K562 (cell line): ENCODE measurements around the gene RCC2. TPM values are rescaled to one million over a fixed set of nuclear protein-coding genes. Genes with fewer than 3 reads are reported as not detected.

Source experiments
- ATAC-seq: fragments of 200-7000 bp; cut with Tn5 transposase; 3 replicates; pipeline ENCODE4 v1.9.1; 2020; ENCODE audit warnings: moderate library complexity
- BruUV-seq: library from RNA; stranded (reverse); fragments of 400-500 nt; replicated peaks from 2 replicates; lab custom pipeline; 2021; lab: Mats Ljungman, UMichigan
- CTCF ChIA-PET: fragments of 300-600 bp; formaldehyde crosslinking; extraction: SDS; loops from one replicate; lab custom pipeline; 2021; ENCODE audit warnings: low intra/inter-chr PET ratio; lab: Yijun Ruan, JAX
- POLR2A ChIA-PET: fragments of 300-600, 350-650 bp; sonication (Branson Sonifier 250); formaldehyde crosslinking; extraction: SDS; loops from one replicate; lab custom pipeline; 2021; ENCODE audit warnings: antibody characterized with exemption, inconsistent platforms; lab: Yijun Ruan, JAX
- DNase-seq, 4 experiments: peaks; one replicate each; pipeline versions ENCODE4 v3.0.0 to v3.0.0-alpha.2; 2011 to 2018; ENCODE audit warnings: low spot score in 3 of 4, mixed read lengths in 3 of 4; ENCODE audit errors: extremely low read depth in 1 of 4
- FAIRE-seq: peaks from 2 replicates; lab custom pipeline; 2011; peaks lifted over from hg19 to GRCh38; lab: Jason Lieb, UNC
- H2AFZ ChIP-seq: 2 replicates; pipeline ENCODE4 v1.6.0; 2011; ENCODE audit warnings: low read depth, low read length, control low read depth, inconsistent platforms
- H3K27ac ChIP-seq: fragments of 200-600 bp; 3 replicates; pipeline ENCODE4 v1.8.0; 2011; ENCODE audit warnings: low read depth, mild to moderate bottlenecking, control low read depth, inconsistent platforms, low read length, moderate library complexity, mixed read lengths; ENCODE audit errors: extremely low read depth
- H3K27me3 ChIP-seq, 2 experiments: fragments of 300-600 bp in 1 of 2; 2 replicates in 1 of 2; 3 replicates in 1 of 2; pipeline versions ENCODE4 v1.6.0 to v1.8.0; 2011; ENCODE audit warnings: inconsistent platforms in 2 of 2, low read length in 2 of 2, mild to moderate bottlenecking in 1 of 2, mixed read lengths in 1 of 2, moderate library complexity in 1 of 2; ENCODE audit not compliant: control insufficient read depth in 2 of 2, insufficient read depth in 2 of 2
- H3K36me3 ChIP-seq: fragments of 300-600 bp; 3 replicates; pipeline ENCODE4 v1.8.0; 2011; ENCODE audit warnings: mild to moderate bottlenecking, low read length, inconsistent platforms; ENCODE audit not compliant: control insufficient read depth, insufficient read depth
- H3K4me1 ChIP-seq, 2 experiments: fragments of 200-600 bp in 1 of 2; replicated peaks in 1 of 2; 2 replicates in 1 of 2; 3 replicates in 1 of 2; pipeline versions ENCODE4 v1.5.1 to v1.8.0; 2011; ENCODE audit warnings: inconsistent platforms in 2 of 2, low read length in 2 of 2, mild to moderate bottlenecking in 1 of 2, mixed read lengths in 1 of 2, moderate library complexity in 1 of 2; ENCODE audit not compliant: control insufficient read depth in 2 of 2, insufficient read depth in 2 of 2
- H3K4me2 ChIP-seq: 2 replicates; pipeline ENCODE4 v1.6.1; 2011; ENCODE audit warnings: low read length, control low read depth, inconsistent platforms, mixed read lengths; ENCODE audit not compliant: insufficient read depth
- H3K4me3 ChIP-seq: fragments of 200-600 bp; sonication (generic), shearing (Covaris generic); 2 replicates; pipeline ENCODE4 v1.5.1; 2016; ENCODE audit warnings: control low read depth, inconsistent platforms
- H3K79me2 ChIP-seq: fragments of 200-600 bp; 3 replicates; pipeline ENCODE4 v1.8.0; 2011; ENCODE audit warnings: low read length, inconsistent platforms; ENCODE audit not compliant: control insufficient read depth, insufficient read depth
- H3K9ac ChIP-seq, 2 experiments: 2 replicates each; pipeline versions ENCODE4 v1.6.0 to v1.6.1; 2011; ENCODE audit warnings: low read depth in 2 of 2, low read length in 2 of 2, control low read depth in 1 of 2, inconsistent platforms in 1 of 2, mild to moderate bottlenecking in 1 of 2, mixed read lengths in 1 of 2; ENCODE audit not compliant: insufficient read depth in 1 of 2
- H3K9me1 ChIP-seq: one replicate; pipeline ENCODE4 v1.6.0; 2011; ENCODE audit warnings: inconsistent platforms, mild to moderate bottlenecking, low read length, moderate library complexity; ENCODE audit not compliant: control insufficient read depth, insufficient read depth
- H3K9me3 ChIP-seq: replicated peaks from 2 replicates; pipeline ENCODE4 v1.5.1; 2011; ENCODE audit warnings: low read depth, low read length, inconsistent platforms; ENCODE audit not compliant: control insufficient read depth, insufficient read depth
- H4K20me1 ChIP-seq: replicated peaks from 2 replicates; pipeline ENCODE4 v1.6.1; 2011; ENCODE audit warnings: low read length, inconsistent platforms, mixed read lengths; ENCODE audit not compliant: control insufficient read depth, insufficient read depth
- BRD4 ChIP-seq: fragments of 200-600 bp; sonication (generic); IDR thresholded peaks from 2 replicates; pipeline ENCODE4 v1.6.1; 2017; ENCODE audit warnings: inconsistent platforms
- DNMT1 ChIP-seq: fragments of 450-650 bp; IDR thresholded peaks from 2 replicates; pipeline ENCODE4 v1.6.1; 2016; ENCODE audit warnings: antibody characterized with exemption, mild to moderate bottlenecking
- EZH2 ChIP-seq: IDR thresholded peaks from 2 replicates; pipeline ENCODE4 v1.6.1; 2012; ENCODE audit warnings: low read depth, mild to moderate bottlenecking, inconsistent platforms, low read length, borderline replicate concordance
- MYNN ChIP-seq, 2 experiments: sonication (generic); formaldehyde crosslinking in 1 of 2; IDR thresholded peaks; 2 replicates each; pipeline versions ENCODE4 v1.5.0 to v1.6.1; 2016 to 2020; ENCODE audit warnings: antibody characterized with exemption in 1 of 2, missing genetic modification reagents in 1 of 2
- POLR2AphosphoS5 ChIP-seq: IDR thresholded peaks from 2 replicates; pipeline ENCODE4 v1.6.1; 2011; ENCODE audit warnings: mild to moderate bottlenecking, low read depth, low read length, moderate library complexity; ENCODE audit not compliant: control insufficient read depth, insufficient read depth
- POLR2G ChIP-seq: fragments of 200-400 bp; formaldehyde crosslinking; IDR thresholded peaks from 2 replicates; pipeline ENCODE4 v1.6.1; 2017; ENCODE audit warnings: low read depth, mild to moderate bottlenecking, antibody characterized with exemption, low read length, moderate library complexity
- WGBS: fragments of 100-300 bp; shearing (Covaris generic); methylation state at CpG from one replicate; pipeline ENCODE4 v1.1.6; 2016; ENCODE audit warnings: low coverage, mixed read lengths; ENCODE audit not compliant: insufficient coverage; ENCODE audit errors: missing lambda C conversion rate; 5-methylcytosine and 5-hydroxymethylcytosine counted together
- in situ Hi-C: fragments of 300-500 bp; cut with MboI; formaldehyde crosslinking; loops from 4 replicates; pipeline ENCODE4 v1.15.0; 2018; ENCODE audit warnings: inconsistent platforms, mixed read lengths
- intact Hi-C: fragments of 100-400 bp; cut with micrococcal nuclease; formaldehyde crosslinking; loops from 2 replicates; pipeline ENCODE4 v1.14.2; 2022
- polyA plus RNA-seq, 8 experiments: library from polyadenylated mRNA; depleted of rRNA in 4 of 8; stranded (reverse) in 5 of 8; unstranded in 3 of 8; fragments of >200 nt; fragmentation: Nextera tagmentation in 2 of 8; fragmentation: Illumina TruSeq in 1 of 8; extraction: Ambion mirVana in 2 of 8; extraction: Trizol in 1 of 8; gene quantifications; 2 replicates each; pipeline versions ENCODE4 v1.2.1 to v1.2.3, GENCODE V29; 2011 to 2014; ENCODE audit warnings: inconsistent platforms in 1 of 8, missing spikeins in 1 of 8
- total RNA-seq, 7 experiments: library from RNA; depleted of rRNA in 6 of 7; stranded (reverse); fragments of >200 nt in 6 of 7; fragmentation: Illumina TruSeq in 2 of 7; extraction: Trizol in 2 of 7; gene quantifications; 2 replicates each; pipeline versions ENCODE4 v1.2.1 to v1.2.3, GENCODE V29; 2011 to 2021; ENCODE audit warnings: low replicate concordance in 1 of 7
- TF ChIP-seq, protein P1 (sequence below): sonication (generic); formaldehyde crosslinking; IDR thresholded peaks from 2 replicates; pipeline ENCODE4 v1.8.1; 2023; ENCODE audit warnings: mild to moderate bottlenecking, missing genetic modification reagents
- TF ChIP-seq, protein P2 (sequence below): sonication (generic); formaldehyde crosslinking; IDR thresholded peaks from 2 replicates; pipeline ENCODE4 v1.8.0; 2023; ENCODE audit warnings: missing genetic modification reagents, mild to moderate bottlenecking, borderline replicate concordance

The RCC2 gene
- total and polyA plus RNA-seq, 9 of the 15 experiments (the other 6 are each of a cell fraction or from before 2014, with no cell fraction given): 31.8 to 292 (median 116) TPM

DNA sequence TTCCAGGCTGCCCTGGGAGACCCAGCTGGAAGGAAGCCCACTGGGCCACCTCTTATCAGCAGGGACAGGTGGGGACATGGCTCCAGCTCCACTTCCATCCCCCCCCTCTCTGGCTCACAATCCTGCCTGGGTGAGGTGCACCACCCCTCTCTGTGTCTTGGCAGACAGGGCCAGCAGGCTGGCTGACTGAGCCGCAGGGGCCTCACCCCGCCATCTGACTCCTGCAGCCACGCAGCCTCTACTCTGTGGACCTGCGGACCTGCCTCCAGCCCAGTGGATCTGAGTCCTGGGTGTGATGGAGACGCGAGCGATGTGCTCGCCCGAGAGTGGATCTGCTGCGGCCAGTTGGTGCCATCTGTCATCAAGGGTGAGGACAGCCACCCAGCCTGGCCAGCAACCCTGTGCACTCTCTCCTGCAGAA, 30.1 kb downstream of the RCC2 start:
- no peak for FAIRE-seq
- Histone ChIP-seq H2AFZ (no peak overlapping the region), H3K4me3 (no peak overlapping the region), H3K27me3 (no peaks in the 10 kb centered on the region), H3K4me2 (no peak overlapping the region), H3K79me2 (0 out of 3 replicates have a peak, but pooled peaks cover under 1% of the 10 kb centered on the region), H3K27ac (no peak overlapping the region), H4K20me1 (peaks cover 10% of the 10 kb centered on the region; the same call in 1 of the 2 replicates), H3K9me1 (peaks cover 4% of the 10 kb centered on the region), H3K4me1 (peaks cover 5 to 25% of the 10 kb centered on the region in 2 experiments; a peak in 4 of 5 replicates), H3K9ac (peak overlapping the region in 1 of 2 experiments; percentile 39; a peak in 2 of 4 replicates), H3K36me3 (peaks cover 84% of the 10 kb centered on the region), H3K9me3 (no peaks in the 10 kb centered on the region)
- WGBS: 95% methylated on average over 10 of the region's 10 CpGs
- ChIA-PET CTCF (no interaction called here), POLR2A (interaction anchor here (0.7 to 1.0 kb wide), 2 partner anchors 12 to 1526 kb away, joined by 3 to 4 read pairs; no protein-coding TSS in a partner anchor)
- DNase-seq: no peak
- TF ChIP-seq EZH2: no peak
- TF ChIP-seq, protein P1, sequence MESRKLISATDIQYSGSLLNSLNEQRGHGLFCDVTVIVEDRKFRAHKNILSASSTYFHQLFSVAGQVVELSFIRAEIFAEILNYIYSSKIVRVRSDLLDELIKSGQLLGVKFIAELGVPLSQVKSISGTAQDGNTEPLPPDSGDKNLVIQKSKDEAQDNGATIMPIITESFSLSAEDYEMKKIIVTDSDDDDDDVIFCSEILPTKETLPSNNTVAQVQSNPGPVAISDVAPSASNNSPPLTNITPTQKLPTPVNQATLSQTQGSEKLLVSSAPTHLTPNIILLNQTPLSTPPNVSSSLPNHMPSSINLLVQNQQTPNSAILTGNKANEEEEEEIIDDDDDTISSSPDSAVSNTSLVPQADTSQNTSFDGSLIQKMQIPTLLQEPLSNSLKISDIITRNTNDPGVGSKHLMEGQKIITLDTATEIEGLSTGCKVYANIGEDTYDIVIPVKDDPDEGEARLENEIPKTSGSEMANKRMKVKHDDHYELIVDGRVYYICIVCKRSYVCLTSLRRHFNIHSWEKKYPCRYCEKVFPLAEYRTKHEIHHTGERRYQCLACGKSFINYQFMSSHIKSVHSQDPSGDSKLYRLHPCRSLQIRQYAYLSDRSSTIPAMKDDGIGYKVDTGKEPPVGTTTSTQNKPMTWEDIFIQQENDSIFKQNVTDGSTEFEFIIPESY (CRISPR knock-in tag): peak; percentile 32; the same call in 1 of the 2 replicates
- no peak for TF ChIP-seq DNMT1
- TF ChIP-seq MYNN (IDR thresholded peaks at IDR 0.05): 0 out of 2 replicates have a peak, but pooled peaks have one; percentile 15
- TF ChIP-seq MYNN (CRISPR knock-in tag; IDR thresholded peaks at IDR 0.05): no peak
- peak; percentile 23; the same call in 1 of the 2 replicates for TF ChIP-seq POLR2AphosphoS5
- TF ChIP-seq, protein P2, sequence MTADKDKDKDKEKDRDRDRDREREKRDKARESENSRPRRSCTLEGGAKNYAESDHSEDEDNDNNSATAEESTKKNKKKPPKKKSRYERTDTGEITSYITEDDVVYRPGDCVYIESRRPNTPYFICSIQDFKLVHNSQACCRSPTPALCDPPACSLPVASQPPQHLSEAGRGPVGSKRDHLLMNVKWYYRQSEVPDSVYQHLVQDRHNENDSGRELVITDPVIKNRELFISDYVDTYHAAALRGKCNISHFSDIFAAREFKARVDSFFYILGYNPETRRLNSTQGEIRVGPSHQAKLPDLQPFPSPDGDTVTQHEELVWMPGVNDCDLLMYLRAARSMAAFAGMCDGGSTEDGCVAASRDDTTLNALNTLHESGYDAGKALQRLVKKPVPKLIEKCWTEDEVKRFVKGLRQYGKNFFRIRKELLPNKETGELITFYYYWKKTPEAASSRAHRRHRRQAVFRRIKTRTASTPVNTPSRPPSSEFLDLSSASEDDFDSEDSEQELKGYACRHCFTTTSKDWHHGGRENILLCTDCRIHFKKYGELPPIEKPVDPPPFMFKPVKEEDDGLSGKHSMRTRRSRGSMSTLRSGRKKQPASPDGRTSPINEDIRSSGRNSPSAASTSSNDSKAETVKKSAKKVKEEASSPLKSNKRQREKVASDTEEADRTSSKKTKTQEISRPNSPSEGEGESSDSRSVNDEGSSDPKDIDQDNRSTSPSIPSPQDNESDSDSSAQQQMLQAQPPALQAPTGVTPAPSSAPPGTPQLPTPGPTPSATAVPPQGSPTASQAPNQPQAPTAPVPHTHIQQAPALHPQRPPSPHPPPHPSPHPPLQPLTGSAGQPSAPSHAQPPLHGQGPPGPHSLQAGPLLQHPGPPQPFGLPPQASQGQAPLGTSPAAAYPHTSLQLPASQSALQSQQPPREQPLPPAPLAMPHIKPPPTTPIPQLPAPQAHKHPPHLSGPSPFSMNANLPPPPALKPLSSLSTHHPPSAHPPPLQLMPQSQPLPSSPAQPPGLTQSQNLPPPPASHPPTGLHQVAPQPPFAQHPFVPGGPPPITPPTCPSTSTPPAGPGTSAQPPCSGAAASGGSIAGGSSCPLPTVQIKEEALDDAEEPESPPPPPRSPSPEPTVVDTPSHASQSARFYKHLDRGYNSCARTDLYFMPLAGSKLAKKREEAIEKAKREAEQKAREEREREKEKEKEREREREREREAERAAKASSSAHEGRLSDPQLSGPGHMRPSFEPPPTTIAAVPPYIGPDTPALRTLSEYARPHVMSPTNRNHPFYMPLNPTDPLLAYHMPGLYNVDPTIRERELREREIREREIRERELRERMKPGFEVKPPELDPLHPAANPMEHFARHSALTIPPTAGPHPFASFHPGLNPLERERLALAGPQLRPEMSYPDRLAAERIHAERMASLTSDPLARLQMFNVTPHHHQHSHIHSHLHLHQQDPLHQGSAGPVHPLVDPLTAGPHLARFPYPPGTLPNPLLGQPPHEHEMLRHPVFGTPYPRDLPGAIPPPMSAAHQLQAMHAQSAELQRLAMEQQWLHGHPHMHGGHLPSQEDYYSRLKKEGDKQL (CRISPR knock-in tag): no peak
- TF ChIP-seq BRD4: no peak
- peak; percentile 69 for TF ChIP-seq POLR2G
- in situ Hi-C loops: loop anchor here (10.0 kb wide), 1 partner anchor 285 kb away; no protein-coding TSS in a partner anchor
- BruUV-seq: no TSS peak
- ATAC-seq: no peak
- intact Hi-C loops: loop anchor here (10.0 kb wide), 1 partner anchor 285 kb away; no protein-coding TSS in a partner anchor
